Mesothelial cell of epicardium (in vitro differentiated cells): ENCODE measurements around the gene POLRMT. TPM values are rescaled to one million over a fixed set of nuclear protein-coding genes. Genes with fewer than 3 reads are reported as not detected.

Experiments used
- DNase-seq, 2 experiments: peaks; one replicate each; pipeline ENCODE4 v3.0.0; 2021; ENCODE audit warnings: low spot score in 2 of 2; ENCODE audit not compliant: unreplicated experiment in 2 of 2
- H3K27ac Mint-ChIP-seq: 2 replicates; pipeline ENCODE4 v1.8.0; 2021; ENCODE audit warnings: mixed read lengths
- H3K27me3 Mint-ChIP-seq: 2 replicates; pipeline ENCODE4 v1.8.0; 2021; ENCODE audit warnings: low read depth, mixed read lengths
- H3K36me3 Mint-ChIP-seq: 2 replicates; pipeline ENCODE4 v1.8.0; 2021; ENCODE audit warnings: mixed read lengths
- H3K4me1 Mint-ChIP-seq: 2 replicates; pipeline ENCODE4 v1.8.0; 2021; ENCODE audit warnings: mixed read lengths
- H3K4me3 Mint-ChIP-seq: 2 replicates; pipeline ENCODE4 v1.8.0; 2021; ENCODE audit warnings: mild to moderate bottlenecking, moderate library complexity, mixed read lengths
- H3K9me3 Mint-ChIP-seq: 2 replicates; pipeline ENCODE4 v1.8.0; 2021; ENCODE audit warnings: mixed read lengths
- CTCF ChIP-seq: fragments of 200-600 bp; sonication (generic); IDR thresholded peaks from one replicate; pipeline ENCODE4 v1.5.0; 2021; ENCODE audit warnings: antibody characterized with exemption; ENCODE audit not compliant: unreplicated experiment
- total RNA-seq: library from RNA; stranded (reverse); gene quantifications from 3 replicates; pipeline ENCODE4 v1.2.1, GENCODE V29; 2021

POLRMT gene
- total RNA-seq, 1 donor from 2014 or later = 56.4 TPM

- no peak for DNase-seq
- Mint-ChIP-seq H3K27ac (no peak overlapping the region), H3K4me1 (no peaks in the 10 kb centered on the region), H3K36me3 (peaks cover 9% of the 10 kb centered on the region), H3K9me3 (no peaks in the 10 kb centered on the region), H3K27me3 (no peaks in the 10 kb centered on the region), H3K4me3 (no peak overlapping the region)
- TF ChIP-seq CTCF = no peak
Observed at GRCh38 chr19:644789-645188, 11.5 kb upstream of the POLRMT start.

GRCh38 chr19:644363-644762, 11.0 kb upstream of the POLRMT start:
- Mint-ChIP-seq H3K4me1 (peaks cover 1% of the 10 kb centered on the region), H3K27ac (no peak overlapping the region), H3K27me3 (peaks cover 2% of the 10 kb centered on the region), H3K9me3 (no peaks in the 10 kb centered on the region), H3K36me3 (peaks cover 9% of the 10 kb centered on the region), H3K4me3 (no peak overlapping the region)
- TF ChIP-seq CTCF = no peak
- DNase-seq = no peak

GRCh38 chr19:643736-644135, 10.4 kb upstream of the POLRMT start:
- no peak for DNase-seq
- peaks cover 4% of the 10 kb centered on the region for H3K4me1 Mint-ChIP-seq
- peaks cover 8% of the 10 kb centered on the region for H3K27me3 Mint-ChIP-seq
- peaks cover 9% of the 10 kb centered on the region for H3K36me3 Mint-ChIP-seq
- no peaks in the 10 kb centered on the region for H3K9me3 Mint-ChIP-seq
- no peak overlapping the region for H3K4me3 Mint-ChIP-seq
- no peak for TF ChIP-seq CTCF
- no peak overlapping the region for H3K27ac Mint-ChIP-seq

GRCh38 chr19:642767-643727, 9.7 kb upstream of the POLRMT start:
- Mint-ChIP-seq H3K9me3 (no peaks in the 10 kb centered on the region), H3K27ac (no peak overlapping the region), H3K4me1 (peaks cover 4% of the 10 kb centered on the region), H3K27me3 (peaks cover 15% of the 10 kb centered on the region), H3K4me3 (no peak overlapping the region), H3K36me3 (peaks cover 9% of the 10 kb centered on the region)
- no peak for DNase-seq
- no peak for TF ChIP-seq CTCF

- H3K27ac Mint-ChIP-seq = no peak overlapping the region
- no peak for DNase-seq
- H3K4me3 Mint-ChIP-seq = no peak overlapping the region
- peaks cover 4% of the 10 kb centered on the region for H3K4me1 Mint-ChIP-seq
- peaks cover 25% of the 10 kb centered on the region for H3K27me3 Mint-ChIP-seq
- no peaks in the 10 kb centered on the region for H3K9me3 Mint-ChIP-seq
- no peak for TF ChIP-seq CTCF
- peaks cover 7% of the 10 kb centered on the region for H3K36me3 Mint-ChIP-seq
Observed at GRCh38 chr19:641702-642101, 8.4 kb upstream of the POLRMT start.
